Stimulated activated memory B cell treated with anti-CD40 and anti-IgM and Interleukin-4, amounts not matched to agents 10 μg/mL and 1 μg/mL and 100 μg/mL, for 72 hours (primary cell): ENCODE data around the gene CDK17.
"Not testable (repeated sequence)": the region's sequence is repeated elsewhere in the genome, so short reads cannot be mapped to it uniquely, and the experiment has no call there.

Source experiments
- ATAC-seq: fragments of 150-1000 bp; cut with Tn5 transposase; 2 replicates; pipeline ENCODE4 v1.10.0; 2021
- H3K27ac Mint-ChIP-seq: one replicate; pipeline ENCODE4 v1.8.0; 2022; ENCODE audit warnings: mild to moderate bottlenecking, mixed read lengths
- H3K27me3 Mint-ChIP-seq: one replicate; pipeline ENCODE4 v1.8.0; 2022; ENCODE audit warnings: mixed read lengths
- H3K36me3 Mint-ChIP-seq: one replicate; pipeline ENCODE4 v1.8.0; 2022; ENCODE audit warnings: mixed read lengths
- H3K4me1 Mint-ChIP-seq: one replicate; pipeline ENCODE4 v1.8.0; 2022; ENCODE audit warnings: mixed read lengths
- H3K4me3 Mint-ChIP-seq: one replicate; pipeline ENCODE4 v1.8.0; 2022; ENCODE audit warnings: mild to moderate bottlenecking, moderate library complexity, mixed read lengths
- H3K9me3 Mint-ChIP-seq: one replicate; pipeline ENCODE4 v1.8.0; 2022; ENCODE audit warnings: mixed read lengths

CDK17 gene

DNA sequence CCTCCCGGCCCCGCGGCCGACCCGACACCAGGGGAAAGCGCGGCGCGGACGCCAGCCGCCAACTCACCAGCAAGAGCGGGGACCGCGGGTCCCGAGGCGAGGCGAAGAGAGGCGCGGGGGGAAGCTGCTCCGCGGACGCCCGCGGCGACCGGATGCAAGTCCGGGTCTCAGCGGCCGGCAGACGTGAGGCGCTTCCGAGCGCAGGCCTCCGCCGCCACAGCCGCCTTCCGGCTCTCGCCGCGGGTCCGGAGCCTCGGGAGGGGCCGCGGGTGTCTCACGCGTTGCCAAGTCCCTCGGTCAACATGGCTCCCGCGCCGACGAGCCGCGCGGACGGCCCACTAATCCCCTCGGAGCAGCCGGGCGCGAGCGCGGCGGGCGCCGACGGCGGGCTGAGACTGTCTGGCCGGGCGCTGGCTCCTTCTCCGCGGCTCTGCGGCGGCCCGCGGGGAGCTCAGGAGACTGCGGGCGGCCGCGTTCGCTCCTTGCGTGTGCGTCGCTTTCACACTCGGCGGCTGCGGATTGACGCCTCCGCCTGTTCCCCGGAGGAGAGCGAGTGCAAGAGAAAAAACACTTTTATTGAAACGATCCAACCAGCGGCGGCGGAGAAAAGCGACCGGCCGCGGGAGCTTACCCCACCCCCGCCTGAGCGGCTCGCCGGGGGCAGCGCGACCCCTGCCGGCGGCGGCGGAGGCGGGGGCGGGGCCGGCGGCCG, at the start of gene CDK17:
CDK17 (minus strand) TSS at position 521 of the 712 bp plus-strand sequence. CDS start 65,603 bp downstream, outside the sequence.
- H3K4me3 Mint-ChIP-seq, result peak within 1 kb of the TSS; percentile 93
- H3K27ac Mint-ChIP-seq, result peak within 1 kb of the TSS; percentile 80
- no peaks in the 10 kb centered on the region for H3K9me3 Mint-ChIP-seq
- no peaks in the 10 kb centered on the region for H3K27me3 Mint-ChIP-seq
- peaks cover 53% of the 10 kb centered on the region for H3K4me1 Mint-ChIP-seq
- no peaks in the 10 kb centered on the region for H3K36me3 Mint-ChIP-seq
- ATAC-seq, result peak; percentile 87

DNA sequence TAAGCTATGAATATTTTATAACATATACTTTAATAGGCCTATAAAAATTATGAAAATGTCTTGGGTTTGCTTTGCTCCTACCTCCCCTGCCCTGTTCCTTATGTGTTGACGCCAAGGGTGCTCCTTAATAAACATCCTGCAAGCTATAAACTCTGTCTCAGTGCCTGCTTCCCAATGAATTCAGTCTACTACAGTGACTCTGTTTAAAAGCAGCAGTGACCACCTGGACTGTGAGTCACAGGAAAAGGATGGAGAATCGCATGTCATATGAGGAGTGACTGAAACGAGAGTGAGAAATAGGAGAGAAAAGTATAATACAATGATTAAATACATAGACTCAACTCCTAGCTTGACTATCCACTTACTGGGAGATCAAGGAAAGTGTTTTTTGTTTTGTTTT, 48.1 kb upstream of the CDK17 start:
- ATAC-seq, result no peak
- no peaks in the 10 kb centered on the region for H3K27me3 Mint-ChIP-seq
- H3K4me1 Mint-ChIP-seq, result peaks cover 35% of the 10 kb centered on the region
- no peak overlapping the region for H3K4me3 Mint-ChIP-seq
- H3K9me3 Mint-ChIP-seq, result no peaks in the 10 kb centered on the region
- no peak overlapping the region for H3K27ac Mint-ChIP-seq
- no peaks in the 10 kb centered on the region for H3K36me3 Mint-ChIP-seq

DNA sequence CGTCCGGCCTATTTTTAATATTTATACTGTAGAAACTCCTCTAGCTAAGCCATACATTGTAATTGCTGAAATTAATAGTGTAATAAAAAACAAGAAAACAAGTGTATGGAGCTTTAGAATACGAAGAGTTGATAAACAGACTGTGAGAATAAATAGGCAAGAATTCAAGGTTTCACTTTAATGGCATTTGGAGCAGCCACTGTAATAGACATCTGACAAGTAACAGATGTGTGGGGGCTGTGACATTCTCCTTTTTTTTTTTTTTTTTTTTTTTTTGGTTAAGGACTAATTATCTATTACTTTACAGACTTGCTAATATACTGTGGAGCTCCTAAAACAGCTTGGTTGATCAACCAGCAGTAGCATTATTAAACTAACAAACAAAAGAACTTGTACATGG, 47.0 kb upstream of the CDK17 start:
- H3K36me3 Mint-ChIP-seq, result no peaks in the 10 kb centered on the region
- no peaks in the 10 kb centered on the region for H3K27me3 Mint-ChIP-seq
- ATAC-seq, result no peak
- no peak overlapping the region for H3K4me3 Mint-ChIP-seq
- H3K4me1 Mint-ChIP-seq, result peaks cover 29% of the 10 kb centered on the region
- H3K9me3 Mint-ChIP-seq, result no peaks in the 10 kb centered on the region
- H3K27ac Mint-ChIP-seq, result no peak overlapping the region

DNA sequence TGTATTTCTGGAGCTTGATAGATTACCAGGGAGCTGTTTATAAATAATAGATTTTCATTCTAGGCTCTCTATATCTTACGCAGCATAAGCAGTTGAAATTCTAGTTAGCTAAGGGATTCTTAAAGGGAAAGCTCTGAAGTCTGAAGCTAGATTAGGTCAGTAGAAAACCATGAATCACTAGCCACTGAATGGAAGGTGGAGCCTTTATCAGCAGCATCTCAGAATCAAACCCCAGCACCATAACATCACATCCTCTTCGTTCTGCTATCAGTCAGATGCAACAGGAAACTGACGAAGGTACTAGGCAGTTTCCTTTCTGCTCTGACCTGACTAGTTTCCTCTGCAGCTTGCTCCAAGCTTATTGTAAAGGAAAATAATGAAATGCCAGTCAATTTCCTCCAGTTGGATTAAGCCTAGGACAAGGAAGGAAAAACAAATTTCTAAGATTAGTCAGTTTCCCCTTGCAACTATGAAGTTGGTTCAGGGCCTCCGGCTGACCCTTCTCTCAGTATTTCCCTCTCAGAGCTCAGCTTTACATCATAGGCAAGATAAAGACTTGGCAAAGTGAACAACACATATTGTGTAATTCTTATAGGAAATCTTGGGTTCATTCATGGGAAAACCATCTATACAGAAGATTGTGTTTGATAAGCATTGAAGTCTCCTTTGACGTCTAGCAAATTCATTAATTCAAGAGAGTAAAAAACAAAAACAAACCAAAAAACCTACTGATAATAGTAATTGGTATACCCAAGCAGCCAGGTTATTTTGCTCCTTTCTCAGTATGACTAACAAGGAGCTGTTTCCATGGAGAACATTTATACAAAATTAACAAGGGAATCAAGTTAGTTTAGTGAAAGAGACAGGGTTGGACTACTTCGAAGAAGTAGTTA, 45.7 kb upstream of the CDK17 start:
- Mint-ChIP-seq H3K27ac (peak overlapping the region; percentile 78), H3K9me3 (no peaks in the 10 kb centered on the region), H3K4me3 (no peak overlapping the region), H3K4me1 (peaks cover 27% of the 10 kb centered on the region), H3K27me3 (no peaks in the 10 kb centered on the region), H3K36me3 (no peaks in the 10 kb centered on the region)
- peak; percentile 89 for ATAC-seq

DNA sequence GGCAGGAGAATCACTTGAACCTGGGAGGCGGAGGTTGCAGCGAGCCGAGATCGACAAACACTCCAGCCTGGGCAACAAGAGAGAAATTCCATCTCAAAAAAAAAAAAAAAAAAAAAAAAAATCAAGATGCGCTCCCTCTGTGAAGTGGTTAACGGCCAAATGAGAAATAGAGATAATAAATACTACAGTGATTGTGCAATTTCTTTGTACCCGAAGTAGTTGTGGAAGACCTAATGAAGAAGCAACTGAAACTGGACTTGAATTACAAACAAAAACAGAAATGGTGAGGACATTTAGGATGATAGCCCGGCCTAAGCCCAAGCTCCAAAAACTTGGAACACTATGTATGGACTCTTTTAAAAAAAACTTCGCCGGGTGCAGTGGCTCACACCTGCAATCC, 44.2 kb upstream of the CDK17 start:
- peaks cover 21% of the 10 kb centered on the region for H3K4me1 Mint-ChIP-seq
- H3K27me3 Mint-ChIP-seq, result no peaks in the 10 kb centered on the region
- no peaks in the 10 kb centered on the region for H3K9me3 Mint-ChIP-seq
- no peaks in the 10 kb centered on the region for H3K36me3 Mint-ChIP-seq
- H3K27ac Mint-ChIP-seq, result peak overlapping the region; percentile 78
- no peak overlapping the region for H3K4me3 Mint-ChIP-seq
- ATAC-seq, result no peak

DNA sequence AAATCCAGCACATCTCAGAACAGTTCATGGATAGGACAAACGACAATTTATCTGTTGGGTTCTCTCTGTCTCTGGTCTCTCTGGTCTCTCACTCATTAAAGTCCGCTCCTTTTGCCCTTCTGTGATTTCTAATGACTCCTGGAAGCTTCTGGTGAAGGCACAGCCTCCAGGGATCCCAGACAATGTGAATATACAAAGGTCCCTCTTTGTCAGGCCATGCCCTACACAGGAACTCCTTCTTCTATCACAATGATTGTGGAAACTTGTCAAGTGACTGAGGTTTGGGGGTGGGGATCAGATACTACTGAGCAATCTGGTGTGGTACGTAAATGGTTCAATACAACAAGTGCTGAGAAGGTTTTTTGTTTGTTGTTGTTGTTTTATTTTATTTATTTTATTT, 42.7 kb upstream of the CDK17 start:
- Mint-ChIP-seq H3K27me3 (no peaks in the 10 kb centered on the region), H3K4me1 (peaks cover 21% of the 10 kb centered on the region)

DNA sequence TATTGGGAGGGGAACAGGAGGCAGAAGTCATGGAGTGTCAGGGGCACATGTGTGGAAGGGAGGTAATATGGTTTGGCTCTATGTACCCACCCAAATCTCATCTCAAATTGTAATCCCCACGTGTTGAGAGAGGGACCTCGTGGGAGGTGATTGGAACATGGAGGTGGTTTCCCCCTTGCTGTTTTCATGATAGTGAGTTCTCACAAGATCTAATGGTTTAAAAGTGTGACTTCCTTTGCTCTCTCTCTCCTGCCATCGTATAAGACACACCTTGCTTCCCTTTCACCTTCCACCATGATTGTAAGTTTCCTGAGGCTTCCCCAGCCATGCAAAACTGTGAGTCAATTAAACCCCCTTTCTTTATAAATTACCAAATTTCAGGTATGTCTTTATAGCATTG, 41.6 kb upstream of the CDK17 start:
- Mint-ChIP-seq H3K4me1 (peaks cover 21% of the 10 kb centered on the region), H3K4me3 (no peak overlapping the region), H3K27ac (no peak overlapping the region), H3K9me3 (no peaks in the 10 kb centered on the region), H3K36me3 (no peaks in the 10 kb centered on the region), H3K27me3 (no peaks in the 10 kb centered on the region)
- ATAC-seq, result no peak

More for the DNA sequence above, 42.7 kb upstream of the CDK17 start:
- no peak for ATAC-seq
- Mint-ChIP-seq H3K4me3 (no peak overlapping the region), H3K9me3 (no peaks in the 10 kb centered on the region), H3K36me3 (no peaks in the 10 kb centered on the region), H3K27ac (no peak overlapping the region)

DNA sequence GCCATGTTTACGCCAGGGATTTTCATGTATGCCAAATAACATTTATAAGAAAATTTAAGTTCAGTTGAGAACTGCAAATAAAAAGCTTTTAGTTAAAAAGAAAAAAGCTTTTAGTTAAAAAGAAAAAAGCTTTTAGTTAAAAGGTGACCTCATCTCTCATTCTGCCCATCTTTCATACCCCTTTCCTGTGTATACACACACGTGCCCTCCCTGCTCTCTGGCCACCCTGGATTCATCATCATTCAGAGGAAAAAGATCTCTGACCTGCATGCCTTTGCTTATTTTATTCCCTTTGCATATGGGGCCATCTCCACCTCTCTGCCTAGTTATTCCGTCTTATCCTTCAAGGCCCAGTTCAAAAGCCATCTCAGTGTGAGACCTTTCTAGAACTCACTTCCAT, 38.1 kb upstream of the CDK17 start:
- H3K27ac Mint-ChIP-seq, result peak overlapping the region; percentile 42
- no peak overlapping the region for H3K4me3 Mint-ChIP-seq
- no peaks in the 10 kb centered on the region for H3K27me3 Mint-ChIP-seq
- peaks cover 7% of the 10 kb centered on the region for H3K4me1 Mint-ChIP-seq
- H3K36me3 Mint-ChIP-seq, result no peaks in the 10 kb centered on the region
- peaks cover 3% of the 10 kb centered on the region for H3K9me3 Mint-ChIP-seq
- no peak for ATAC-seq

DNA sequence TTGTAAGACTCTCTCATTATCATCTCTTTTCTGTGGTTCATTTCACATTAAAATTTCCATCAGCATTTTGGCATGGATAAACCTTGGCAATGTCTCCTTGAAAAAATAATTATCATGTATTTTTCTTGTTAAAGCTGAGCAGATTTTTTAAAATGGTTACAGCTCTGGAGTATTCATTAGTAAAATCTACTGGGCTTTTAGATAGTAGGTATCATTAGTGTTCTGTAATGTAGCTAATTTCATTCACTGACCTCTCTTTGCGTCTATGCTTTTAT, 36.9 kb upstream of the CDK17 start:
- H3K27ac Mint-ChIP-seq, result peak overlapping the region; percentile 8
- peaks cover 3% of the 10 kb centered on the region for H3K9me3 Mint-ChIP-seq
- no peaks in the 10 kb centered on the region for H3K27me3 Mint-ChIP-seq
- H3K4me3 Mint-ChIP-seq, result no peak overlapping the region
- H3K4me1 Mint-ChIP-seq, result peaks cover 7% of the 10 kb centered on the region
- no peak for ATAC-seq
- H3K36me3 Mint-ChIP-seq, result no peaks in the 10 kb centered on the region

DNA sequence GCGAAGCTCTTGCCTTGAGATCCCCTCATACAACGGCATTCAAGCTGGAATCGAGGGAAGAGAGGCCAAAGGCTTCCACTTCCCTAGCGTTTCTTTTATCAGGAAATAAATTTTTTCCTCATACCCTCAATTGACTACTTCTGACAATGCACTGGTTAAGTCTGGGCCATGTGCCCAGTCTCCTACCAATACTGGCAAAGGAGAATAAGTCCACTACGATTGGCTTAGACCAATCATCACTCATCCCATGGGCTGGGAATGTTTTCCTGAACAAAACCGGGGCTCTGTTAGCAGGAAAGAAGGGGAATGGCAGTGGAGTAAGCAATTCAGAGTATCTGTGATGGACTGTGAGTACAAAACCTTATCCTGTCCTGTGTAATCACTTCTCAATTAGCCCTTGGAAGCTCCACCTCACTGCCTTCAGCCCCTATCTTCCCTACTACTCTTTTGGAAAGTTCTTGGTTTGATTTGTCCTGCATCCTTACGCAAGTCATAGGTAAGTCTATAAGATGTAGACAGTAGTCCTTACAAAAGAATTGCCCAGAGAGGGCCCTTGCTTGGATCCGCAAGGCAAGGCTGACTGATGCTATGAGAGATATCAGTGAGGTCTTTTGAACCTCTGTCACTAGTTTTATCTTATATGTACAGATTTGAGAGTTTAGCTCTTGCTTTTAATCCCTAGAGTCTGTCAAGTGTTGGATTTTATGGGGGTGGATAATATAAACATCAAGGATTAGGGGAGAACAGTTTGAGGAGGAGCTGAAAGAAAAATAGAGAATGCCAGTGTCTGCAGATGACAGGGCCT, 36.3 kb upstream of the CDK17 start:
- no peak for ATAC-seq
- Mint-ChIP-seq H3K27ac (peak overlapping the region; percentile 8), H3K9me3 (peaks cover 3% of the 10 kb centered on the region), H3K27me3 (no peaks in the 10 kb centered on the region), H3K36me3 (no peaks in the 10 kb centered on the region), H3K4me3 (no peak overlapping the region), H3K4me1 (peaks cover 7% of the 10 kb centered on the region)

DNA sequence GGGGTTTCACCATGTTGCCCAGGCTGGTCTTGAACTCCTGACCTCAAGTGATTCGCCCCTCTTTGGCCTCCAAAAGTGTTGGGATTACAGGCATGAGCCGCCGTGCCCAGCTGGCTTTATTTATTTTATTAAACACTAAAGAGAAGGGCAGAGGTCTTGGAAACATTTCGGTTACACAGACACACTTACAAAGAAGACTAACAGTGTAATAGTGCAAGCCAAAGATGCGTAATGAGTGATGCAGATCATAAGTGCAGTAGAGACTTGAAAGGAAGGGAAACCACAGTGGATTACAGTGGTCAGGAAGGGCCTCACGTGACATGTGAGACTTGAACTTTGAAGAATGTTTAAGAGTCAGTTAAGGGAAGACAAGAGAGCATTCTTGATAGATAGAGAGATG, 33.9 kb upstream of the CDK17 start:
- peak overlapping the region; percentile 43 for H3K27ac Mint-ChIP-seq
- H3K27me3 Mint-ChIP-seq, result no peaks in the 10 kb centered on the region

DNA sequence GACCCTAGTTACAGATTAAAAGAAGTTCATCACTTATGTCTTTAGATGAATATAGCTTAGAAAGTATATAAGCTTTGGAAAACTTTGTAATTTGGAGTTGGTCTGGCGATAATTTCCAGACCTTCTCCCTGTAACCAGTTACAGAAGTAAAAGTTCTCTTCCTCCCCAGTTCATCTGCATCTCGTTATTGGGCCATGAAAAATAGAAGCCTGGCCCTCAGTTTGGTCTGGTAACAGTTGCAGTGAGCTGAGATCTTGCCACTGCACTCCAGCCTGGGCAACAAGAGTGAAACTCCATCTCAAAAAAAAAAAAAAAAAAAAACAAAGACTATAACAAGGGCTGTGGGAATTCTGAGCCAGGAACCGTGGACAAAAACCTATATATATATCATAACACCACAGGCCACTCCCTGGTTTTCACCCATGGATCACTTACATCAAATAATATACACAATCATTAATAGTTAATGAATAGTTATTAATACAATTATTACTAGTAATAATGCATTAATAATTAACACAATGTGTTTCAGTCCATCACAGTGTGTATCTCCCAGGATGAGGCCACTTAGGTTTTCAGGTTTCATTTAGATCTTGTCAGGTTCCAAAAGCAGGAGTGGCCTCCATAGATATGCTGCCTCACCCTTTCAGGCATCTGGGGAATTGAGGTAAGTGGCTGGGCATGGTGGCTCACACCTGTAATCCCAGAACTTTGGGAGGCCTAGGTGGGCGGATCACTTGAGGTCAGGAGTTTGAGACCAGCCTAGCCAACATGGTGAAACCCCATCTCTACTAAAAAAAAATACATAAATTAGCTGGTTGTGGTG, 32.5 kb upstream of the CDK17 start:
- ATAC-seq, H3K36me3 Mint-ChIP-seq, H3K27me3 Mint-ChIP-seq, H3K27ac Mint-ChIP-seq, H3K4me1 Mint-ChIP-seq, H3K4me3 Mint-ChIP-seq, H3K9me3 Mint-ChIP-seq: not testable (repeated sequence)

More for the DNA sequence above, 33.9 kb upstream of the CDK17 start:
- Mint-ChIP-seq H3K4me3 (no peak overlapping the region), H3K4me1 (peaks cover 7% of the 10 kb centered on the region), H3K36me3 (no peaks in the 10 kb centered on the region), H3K9me3 (peaks cover 3% of the 10 kb centered on the region)
- ATAC-seq, result peak; percentile 96

DNA sequence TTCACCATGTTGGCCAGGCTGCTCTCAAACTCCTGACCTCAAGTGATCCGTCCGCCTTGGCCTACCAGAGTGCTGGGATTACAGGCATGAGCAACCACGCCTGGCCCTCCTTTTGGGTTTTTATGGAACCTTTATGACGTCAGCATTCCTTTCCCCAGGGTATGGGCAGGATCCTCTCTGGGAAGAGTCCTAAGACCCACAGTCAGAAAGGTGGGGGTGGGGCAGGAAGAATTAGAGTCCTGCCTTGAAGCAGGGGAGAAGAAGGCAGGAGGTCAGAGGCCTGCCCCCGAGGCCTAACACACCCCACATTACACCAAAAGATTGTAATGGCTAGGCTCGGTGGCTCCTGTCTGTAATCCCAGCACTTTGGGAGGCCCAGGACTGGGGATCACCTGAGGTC, 30.8 kb upstream of the CDK17 start:
- Mint-ChIP-seq H3K27ac (no peak overlapping the region), H3K4me3 (no peak overlapping the region), H3K4me1 (peaks cover 7% of the 10 kb centered on the region), H3K36me3 (no peaks in the 10 kb centered on the region), H3K27me3 (no peaks in the 10 kb centered on the region), H3K9me3 (peaks cover 3% of the 10 kb centered on the region)
- no peak for ATAC-seq

DNA sequence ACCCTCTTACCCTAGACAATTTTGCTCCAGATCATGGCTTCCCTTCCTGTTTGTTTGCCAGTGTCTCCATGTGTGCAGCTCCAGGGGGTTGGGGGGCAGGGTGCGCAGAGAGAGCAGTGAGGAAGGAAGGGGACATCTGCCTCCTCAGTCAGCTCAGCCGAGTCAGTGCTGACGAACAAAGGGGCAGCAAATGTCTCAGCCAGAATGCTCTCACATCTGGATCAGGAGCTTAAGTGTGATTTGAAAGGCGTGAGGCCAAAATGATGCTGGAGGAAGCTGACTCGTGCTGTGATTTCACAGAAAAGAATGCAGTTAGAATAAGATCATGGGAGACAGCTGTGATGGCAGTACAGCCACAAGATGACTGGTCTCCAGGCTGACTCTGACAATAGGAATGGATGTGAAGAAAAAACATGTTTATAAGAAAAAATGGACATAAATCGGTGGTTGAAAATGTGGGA, 27.1 kb upstream of the CDK17 start:
- no peak for ATAC-seq
- no peaks in the 10 kb centered on the region for H3K27me3 Mint-ChIP-seq
- no peaks in the 10 kb centered on the region for H3K9me3 Mint-ChIP-seq
- H3K4me3 Mint-ChIP-seq, result no peak overlapping the region
- H3K36me3 Mint-ChIP-seq, result no peaks in the 10 kb centered on the region
- H3K4me1 Mint-ChIP-seq, result peaks cover 13% of the 10 kb centered on the region
- H3K27ac Mint-ChIP-seq, result peak overlapping the region; percentile 23
